ENCODE data around the gene XPO6. TPM values are rescaled to one million over a fixed set of nuclear protein-coding genes. Genes with fewer than 3 reads are reported as not detected.

The XPO6 gene
- total RNA-seq, 1 experiment from 2014 or later = 162 TPM

DNA sequence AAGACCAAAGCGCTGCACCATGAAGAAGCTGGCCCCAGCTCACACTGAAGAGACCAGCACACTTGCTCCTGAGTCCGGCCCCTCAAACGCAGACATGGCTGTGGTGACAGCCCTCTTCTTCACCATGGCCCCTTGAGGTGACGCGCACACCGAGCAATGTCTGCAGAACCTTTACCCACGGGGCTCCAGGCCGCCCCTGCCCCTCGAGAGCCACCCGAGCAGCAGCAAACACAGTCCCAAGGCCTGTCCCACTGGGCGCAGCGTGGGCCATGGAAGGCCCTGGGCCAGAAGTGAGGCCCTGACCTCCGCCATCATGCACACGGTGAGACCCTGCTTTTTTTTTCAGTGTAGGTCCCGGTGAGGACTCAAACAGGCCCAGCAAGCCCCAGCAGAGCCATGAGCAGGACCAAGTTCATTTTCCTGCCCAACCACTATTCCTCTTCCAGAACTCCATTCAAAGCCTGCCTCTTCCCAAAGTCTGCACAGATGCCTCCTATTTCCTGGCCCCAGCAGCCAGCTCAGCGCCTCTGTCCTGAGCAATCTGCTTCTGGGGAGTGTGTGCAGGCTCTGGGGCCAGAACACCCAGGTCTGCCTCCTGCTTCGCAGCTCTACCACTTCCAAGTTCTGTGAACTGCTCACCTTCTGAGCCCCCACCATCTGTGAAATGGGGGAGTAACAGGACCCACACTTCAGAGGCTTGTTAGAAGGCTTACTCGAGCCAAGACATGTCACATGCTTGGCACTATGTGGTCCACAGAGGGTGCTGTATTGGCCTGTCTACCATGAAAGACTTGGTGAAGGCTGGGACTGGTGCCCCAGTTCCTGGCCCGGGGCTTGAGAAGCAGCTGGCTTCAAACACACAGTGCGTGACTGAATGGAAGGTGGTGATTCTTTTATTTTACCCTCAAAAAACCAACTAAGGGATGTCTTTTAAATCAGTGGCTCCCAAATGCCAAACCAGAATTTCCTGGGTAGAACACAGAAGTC is 112.5 kb downstream of the XPO6 start:
- H3K79me2 ChIP-seq (ENCODE audit: insufficient read depth, low read length) = no peaks in the 10 kb centered on the region
- H3K4me2 ChIP-seq (ENCODE audit: low read length) = no peak overlapping the region
- no peaks in the 10 kb centered on the region for H3K9me2 ChIP-seq (ENCODE audit: insufficient read depth)
- POLR2A ChIA-PET = no interaction called here
- H3K4me3 ChIP-seq (replicated peaks in 1 of 2; ENCODE audit: low read depth in 1 of 2, low read length in 2 of 2) = no peak overlapping the region
- no peak for TF ChIP-seq RAD21 (IDR thresholded peaks at IDR 0.05; ENCODE audit: low read depth)
- TF ChIP-seq JUND (IDR thresholded peaks at IDR 0.05) = no peak
- TF ChIP-seq, protein P1, sequence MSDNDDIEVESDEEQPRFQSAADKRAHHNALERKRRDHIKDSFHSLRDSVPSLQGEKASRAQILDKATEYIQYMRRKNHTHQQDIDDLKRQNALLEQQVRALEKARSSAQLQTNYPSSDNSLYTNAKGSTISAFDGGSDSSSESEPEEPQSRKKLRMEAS (IDR thresholded peaks at IDR 0.05) = no peak
- TF ChIP-seq, protein P2, sequence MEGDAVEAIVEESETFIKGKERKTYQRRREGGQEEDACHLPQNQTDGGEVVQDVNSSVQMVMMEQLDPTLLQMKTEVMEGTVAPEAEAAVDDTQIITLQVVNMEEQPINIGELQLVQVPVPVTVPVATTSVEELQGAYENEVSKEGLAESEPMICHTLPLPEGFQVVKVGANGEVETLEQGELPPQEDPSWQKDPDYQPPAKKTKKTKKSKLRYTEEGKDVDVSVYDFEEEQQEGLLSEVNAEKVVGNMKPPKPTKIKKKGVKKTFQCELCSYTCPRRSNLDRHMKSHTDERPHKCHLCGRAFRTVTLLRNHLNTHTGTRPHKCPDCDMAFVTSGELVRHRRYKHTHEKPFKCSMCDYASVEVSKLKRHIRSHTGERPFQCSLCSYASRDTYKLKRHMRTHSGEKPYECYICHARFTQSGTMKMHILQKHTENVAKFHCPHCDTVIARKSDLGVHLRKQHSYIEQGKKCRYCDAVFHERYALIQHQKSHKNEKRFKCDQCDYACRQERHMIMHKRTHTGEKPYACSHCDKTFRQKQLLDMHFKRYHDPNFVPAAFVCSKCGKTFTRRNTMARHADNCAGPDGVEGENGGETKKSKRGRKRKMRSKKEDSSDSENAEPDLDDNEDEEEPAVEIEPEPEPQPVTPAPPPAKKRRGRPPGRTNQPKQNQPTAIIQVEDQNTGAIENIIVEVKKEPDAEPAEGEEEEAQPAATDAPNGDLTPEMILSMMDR (IDR thresholded peaks at IDR 0.05 in 2 of 3, conservative IDR thresholded peaks at IDR 0.05 in 1 of 3; ENCODE audit: borderline replicate concordance in 1 of 3, insufficient read depth in 1 of 3, low read depth in 2 of 3, low read length in 2 of 3) = no peak
- no peak for TF ChIP-seq ZNF274 (IDR thresholded peaks at IDR 0.05; ENCODE audit: low read depth, low read length)
- TF ChIP-seq, protein P3, sequence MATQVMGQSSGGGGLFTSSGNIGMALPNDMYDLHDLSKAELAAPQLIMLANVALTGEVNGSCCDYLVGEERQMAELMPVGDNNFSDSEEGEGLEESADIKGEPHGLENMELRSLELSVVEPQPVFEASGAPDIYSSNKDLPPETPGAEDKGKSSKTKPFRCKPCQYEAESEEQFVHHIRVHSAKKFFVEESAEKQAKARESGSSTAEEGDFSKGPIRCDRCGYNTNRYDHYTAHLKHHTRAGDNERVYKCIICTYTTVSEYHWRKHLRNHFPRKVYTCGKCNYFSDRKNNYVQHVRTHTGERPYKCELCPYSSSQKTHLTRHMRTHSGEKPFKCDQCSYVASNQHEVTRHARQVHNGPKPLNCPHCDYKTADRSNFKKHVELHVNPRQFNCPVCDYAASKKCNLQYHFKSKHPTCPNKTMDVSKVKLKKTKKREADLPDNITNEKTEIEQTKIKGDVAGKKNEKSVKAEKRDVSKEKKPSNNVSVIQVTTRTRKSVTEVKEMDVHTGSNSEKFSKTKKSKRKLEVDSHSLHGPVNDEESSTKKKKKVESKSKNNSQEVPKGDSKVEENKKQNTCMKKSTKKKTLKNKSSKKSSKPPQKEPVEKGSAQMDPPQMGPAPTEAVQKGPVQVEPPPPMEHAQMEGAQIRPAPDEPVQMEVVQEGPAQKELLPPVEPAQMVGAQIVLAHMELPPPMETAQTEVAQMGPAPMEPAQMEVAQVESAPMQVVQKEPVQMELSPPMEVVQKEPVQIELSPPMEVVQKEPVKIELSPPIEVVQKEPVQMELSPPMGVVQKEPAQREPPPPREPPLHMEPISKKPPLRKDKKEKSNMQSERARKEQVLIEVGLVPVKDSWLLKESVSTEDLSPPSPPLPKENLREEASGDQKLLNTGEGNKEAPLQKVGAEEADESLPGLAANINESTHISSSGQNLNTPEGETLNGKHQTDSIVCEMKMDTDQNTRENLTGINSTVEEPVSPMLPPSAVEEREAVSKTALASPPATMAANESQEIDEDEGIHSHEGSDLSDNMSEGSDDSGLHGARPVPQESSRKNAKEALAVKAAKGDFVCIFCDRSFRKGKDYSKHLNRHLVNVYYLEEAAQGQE (IDR thresholded peaks at IDR 0.05; ENCODE audit: low read depth) = no peak
- TF ChIP-seq EZH2 (IDR thresholded peaks at IDR 0.05) = no peak
- no peak for TF ChIP-seq CEBPB (IDR thresholded peaks at IDR 0.05; ENCODE audit: low read depth)
- TF ChIP-seq EZH2phosphoT487 (IDR thresholded peaks at IDR 0.05; ENCODE audit: borderline replicate concordance) = no peak
- TF ChIP-seq POLR2A (IDR thresholded peaks at IDR 0.05; ENCODE audit: borderline replicate concordance, extremely low read depth, insufficient read depth, insufficient read length) = no peak
- no peak for TF ChIP-seq ZFX (IDR thresholded peaks at IDR 0.05)
- TF ChIP-seq SP1 (IDR thresholded peaks at IDR 0.05; ENCODE audit: low read depth) = no peak
- TF ChIP-seq POLR2AphosphoS5 (IDR thresholded peaks at IDR 0.05; ENCODE audit: low read depth, low read length) = no peak
- H4K20me1 ChIP-seq (ENCODE audit: insufficient read depth) = peaks cover 7% of the 10 kb centered on the region; the same call in 1 of the 2 replicates
- H3K9ac ChIP-seq (ENCODE audit: low read length) = no peak overlapping the region
- H3K36me3 ChIP-seq (ENCODE audit: control insufficient read depth in 1 of 2, insufficient read depth in 2 of 2, low read length in 2 of 2) = peaks cover 30 to 45% of the 10 kb centered on the region in 2 experiments; a peak in 3 of 4 replicates
- H3K27me3 ChIP-seq (ENCODE audit: insufficient read depth, low read length) = no peaks in the 10 kb centered on the region
- no peak for ATAC-seq
- no peak overlapping the region for H2AFZ ChIP-seq (ENCODE audit: low read depth, low read length, poor library complexity, severe bottlenecking)
- intact Hi-C loops (cut with micrococcal nuclease) = no loop called here
- no peak overlapping the region for H3K27ac ChIP-seq (ENCODE audit: low read depth, low read length)
- DNase-seq (ENCODE audit: low read depth, low spot score) = no peak
- H3K4me1 ChIP-seq (ENCODE audit: control insufficient read depth in 1 of 2, insufficient read depth in 2 of 2, low read length in 2 of 2) = no peaks in the 10 kb centered on the region
- CTCF ChIA-PET = no interaction called here
- RAD21 ChIA-PET (ENCODE audit: low non-redundant PET in 1 of 2, low total read pairs in 2 of 2, uncharacterized antibody in 2 of 2, unreplicated experiment in 2 of 2) = no interaction called here
- H3K9me3 ChIP-seq (ENCODE audit: control insufficient read depth in 1 of 2, insufficient read depth in 1 of 2, low read depth in 1 of 2, low read length in 2 of 2) = no peaks in the 10 kb centered on the region
- BruUV-seq (replicated peaks) = no TSS peak

Data from HCT116 (cell line).